Muscle layer of duodenum (tissue), 2 donors: ENCODE measurements around the gene BDNF.

Experiments used
- H3K27ac ChIP-seq: one replicate; pipeline ENCODE4 v1.7.0; 2013; ENCODE audit warnings: mild to moderate bottlenecking, low read length
- H3K27me3 ChIP-seq: one replicate; pipeline ENCODE4 v1.7.0; 2013; ENCODE audit warnings: low read depth, mild to moderate bottlenecking, control low read depth, low read length
- H3K36me3 ChIP-seq, 2 donors: one replicate each; pipeline ENCODE4 v1.7.0; 2013; ENCODE audit warnings: low read length in 2 of 2, control low read depth in 1 of 2, mild to moderate bottlenecking in 1 of 2; ENCODE audit not compliant: insufficient read depth in 2 of 2, control insufficient read depth in 1 of 2
- H3K4me1 ChIP-seq, 2 donors: one replicate each; pipeline ENCODE4 v1.7.0; 2013; ENCODE audit warnings: low read length in 2 of 2, mild to moderate bottlenecking in 2 of 2, control low read depth in 1 of 2, moderate library complexity in 1 of 2; ENCODE audit not compliant: insufficient read depth in 2 of 2, control insufficient read depth in 1 of 2
- H3K4me3 ChIP-seq, 2 donors: one replicate each; pipeline ENCODE4 v1.7.0; 2013; ENCODE audit warnings: low read length in 2 of 2, low read depth in 1 of 2, mild to moderate bottlenecking in 1 of 2
- H3K9me3 ChIP-seq, 2 donors: one replicate each; pipeline ENCODE4 v1.7.0; 2013; ENCODE audit warnings: low read length in 2 of 2, control low read depth in 1 of 2, mild to moderate bottlenecking in 1 of 2; ENCODE audit not compliant: control insufficient read depth in 1 of 2
- donor health status: healthy.

BDNF gene

GRCh38 chr11:27719546-27719925 lies 19.3 kb upstream of the BDNF start:
- no peaks in the 10 kb centered on the region for H3K36me3 ChIP-seq
- peaks cover 0 to 39% of the 10 kb centered on the region in 2 donors for H3K4me1 ChIP-seq
- H3K27ac ChIP-seq = no peak overlapping the region
- peaks cover 42% of the 10 kb centered on the region for H3K27me3 ChIP-seq
- peak overlapping the region in 1 of 2 donors; percentile 62 for H3K4me3 ChIP-seq
- H3K9me3 ChIP-seq = no peaks in the 10 kb centered on the region

GRCh38 chr11:27718863-27719545 lies 18.7 kb upstream of the BDNF start:
- Histone ChIP-seq H3K4me1 (peaks cover 0 to 39% of the 10 kb centered on the region in 2 donors), H3K27ac (no peak overlapping the region), H3K4me3 (peak overlapping the region; percentile 53 to 62), H3K27me3 (peaks cover 42% of the 10 kb centered on the region), H3K9me3 (no peaks in the 10 kb centered on the region), H3K36me3 (no peaks in the 10 kb centered on the region)

GRCh38 chr11:27718346-27718862 lies 18.1 kb upstream of the BDNF start:
- Histone ChIP-seq H3K27ac (no peak overlapping the region), H3K4me1 (peaks cover 0 to 39% of the 10 kb centered on the region in 2 donors), H3K27me3 (peaks cover 42% of the 10 kb centered on the region), H3K36me3 (no peaks in the 10 kb centered on the region), H3K4me3 (peak overlapping the region; percentile 53 to 62), H3K9me3 (no peaks in the 10 kb centered on the region)

- Histone ChIP-seq H3K4me3 (peak overlapping the region in 1 of 2 donors; percentile 62), H3K4me1 (peaks cover 0 to 34% of the 10 kb centered on the region in 2 donors), H3K27me3 (peaks cover 42% of the 10 kb centered on the region), H3K27ac (no peak overlapping the region), H3K36me3 (no peaks in the 10 kb centered on the region), H3K9me3 (no peaks in the 10 kb centered on the region)
Observed at GRCh38 chr11:27717801-27718229, 17.6 kb upstream of the BDNF start.

GRCh38 chr11:27717377-27717776 lies 17.1 kb upstream of the BDNF start:
- no peak overlapping the region for H3K4me3 ChIP-seq
- peaks cover 0 to 30% of the 10 kb centered on the region in 2 donors for H3K4me1 ChIP-seq
- peaks cover 40% of the 10 kb centered on the region for H3K27me3 ChIP-seq
- no peaks in the 10 kb centered on the region for H3K36me3 ChIP-seq
- H3K9me3 ChIP-seq = no peaks in the 10 kb centered on the region
- H3K27ac ChIP-seq = no peak overlapping the region

GRCh38 chr11:27716835-27717234 lies 16.6 kb upstream of the BDNF start:
- no peak overlapping the region for H3K27ac ChIP-seq
- no peaks in the 10 kb centered on the region for H3K9me3 ChIP-seq
- no peak overlapping the region for H3K4me3 ChIP-seq
- peaks cover 35% of the 10 kb centered on the region for H3K27me3 ChIP-seq
- no peaks in the 10 kb centered on the region for H3K36me3 ChIP-seq
- peaks cover 0 to 24% of the 10 kb centered on the region in 2 donors for H3K4me1 ChIP-seq

GRCh38 chr11:27716216-27716615 lies 16.0 kb upstream of the BDNF start:
- Histone ChIP-seq H3K27ac (no peak overlapping the region), H3K36me3 (no peaks in the 10 kb centered on the region), H3K4me3 (no peak overlapping the region), H3K9me3 (no peaks in the 10 kb centered on the region), H3K4me1 (peaks cover 0 to 21% of the 10 kb centered on the region in 2 donors), H3K27me3 (peaks cover 28% of the 10 kb centered on the region)

- Histone ChIP-seq H3K4me1 (no peaks in the 10 kb centered on the region), H3K27ac (no peak overlapping the region), H3K4me3 (no peak overlapping the region), H3K9me3 (no peaks in the 10 kb centered on the region), H3K27me3 (peaks cover 5% of the 10 kb centered on the region), H3K36me3 (no peaks in the 10 kb centered on the region)
Observed at GRCh38 chr11:27711725-27712124, 11.5 kb upstream of the BDNF start.

- Histone ChIP-seq H3K4me3 (no peak overlapping the region), H3K27me3 (no peaks in the 10 kb centered on the region), H3K36me3 (no peaks in the 10 kb centered on the region), H3K4me1 (no peaks in the 10 kb centered on the region), H3K9me3 (no peaks in the 10 kb centered on the region), H3K27ac (no peak overlapping the region)
Observed at GRCh38 chr11:27710536-27710935, 10.3 kb upstream of the BDNF start.

- Histone ChIP-seq H3K27ac (no peak overlapping the region), H3K4me1 (no peaks in the 10 kb centered on the region), H3K4me3 (no peak overlapping the region), H3K36me3 (no peaks in the 10 kb centered on the region), H3K27me3 (peaks cover 6% of the 10 kb centered on the region), H3K9me3 (no peaks in the 10 kb centered on the region)
Observed at GRCh38 chr11:27707676-27708075, 7.4 kb upstream of the BDNF start.

GRCh38 chr11:27705873-27706820 lies 5.9 kb upstream of the BDNF start:
- Histone ChIP-seq H3K36me3 (no peaks in the 10 kb centered on the region), H3K4me3 (no peak overlapping the region), H3K4me1 (peaks cover 0 to 9% of the 10 kb centered on the region in 2 donors), H3K27me3 (peaks cover 19% of the 10 kb centered on the region), H3K9me3 (no peaks in the 10 kb centered on the region), H3K27ac (no peak overlapping the region)
